GM19397 (cell line): ENCODE data around the gene MRPL54.
"Not testable (repeated sequence)": the region's sequence is repeated elsewhere in the genome, so short reads cannot be mapped to it uniquely, and the experiment has no call there.

Experiments
- ATAC-seq: cut with Tn5 transposase; IDR thresholded peaks from one replicate; pipeline ENCODE4 v1.9.1; 2021; ENCODE audit warnings: mild to moderate bottlenecking, moderate library complexity; ENCODE audit not compliant: unreplicated experiment

MRPL54 gene

GRCh38 chr19:3738477-3739220 lies 23.8 kb upstream of the MRPL54 start:
- ATAC-seq = no peak

DNA sequence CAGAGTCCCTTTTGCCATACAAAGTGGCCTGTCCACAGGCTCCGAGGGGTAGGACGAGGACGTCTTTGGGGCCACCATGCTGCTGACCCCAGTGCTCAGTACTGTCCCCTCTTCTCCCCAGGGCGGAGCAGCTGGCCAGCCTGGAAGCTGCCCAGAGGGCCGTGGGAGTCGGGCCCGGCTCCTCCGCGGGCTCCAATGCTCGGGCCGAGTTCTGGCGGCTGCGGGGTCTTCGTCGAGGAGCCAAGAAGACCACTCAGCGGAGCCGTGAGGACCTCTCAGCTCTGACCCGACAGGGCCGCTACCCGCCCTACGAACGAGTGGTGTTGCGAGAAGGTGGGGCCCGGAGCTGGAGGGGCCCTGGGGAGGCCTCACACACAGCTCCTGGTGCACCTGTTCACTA lies 22.1 kb upstream of the MRPL54 start:
- ATAC-seq = no peak

- no peak for ATAC-seq
Observed at GRCh38 chr19:3743486-3743885, 19.0 kb upstream of the MRPL54 start.

GRCh38 chr19:3745363-3746045 lies 17.0 kb upstream of the MRPL54 start:
- no peak for ATAC-seq

DNA sequence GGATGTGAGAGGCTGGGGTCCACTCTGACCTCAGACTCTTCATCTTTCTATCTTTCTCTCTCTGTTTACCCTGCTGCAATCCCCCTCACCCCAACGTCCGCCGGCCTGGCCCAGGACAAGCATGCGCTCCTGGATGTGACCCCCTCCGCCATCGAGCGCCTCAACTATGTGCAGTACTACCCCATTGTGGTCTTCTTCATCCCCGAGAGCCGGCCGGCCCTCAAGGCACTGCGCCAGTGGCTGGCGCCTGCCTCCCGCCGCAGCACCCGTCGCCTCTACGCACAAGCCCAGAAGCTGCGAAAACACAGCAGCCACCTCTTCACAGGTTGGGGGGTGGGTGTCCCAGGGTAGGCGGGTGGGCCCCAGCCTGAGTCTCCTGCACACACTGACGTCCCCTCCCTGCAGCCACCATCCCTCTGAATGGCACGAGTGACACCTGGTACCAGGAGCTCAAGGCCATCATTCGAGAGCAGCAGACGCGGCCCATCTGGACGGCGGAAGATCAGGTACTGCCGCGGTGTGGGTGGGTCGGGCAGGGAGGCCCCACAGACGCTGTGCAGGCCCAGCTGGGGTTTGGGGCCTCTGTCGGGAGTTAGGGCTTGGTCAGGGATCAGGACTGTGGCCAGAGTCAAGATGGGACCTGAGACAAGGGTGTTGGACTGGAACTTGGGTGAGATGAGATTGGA lies 16.0 kb upstream of the MRPL54 start:
- no peak for ATAC-seq

DNA sequence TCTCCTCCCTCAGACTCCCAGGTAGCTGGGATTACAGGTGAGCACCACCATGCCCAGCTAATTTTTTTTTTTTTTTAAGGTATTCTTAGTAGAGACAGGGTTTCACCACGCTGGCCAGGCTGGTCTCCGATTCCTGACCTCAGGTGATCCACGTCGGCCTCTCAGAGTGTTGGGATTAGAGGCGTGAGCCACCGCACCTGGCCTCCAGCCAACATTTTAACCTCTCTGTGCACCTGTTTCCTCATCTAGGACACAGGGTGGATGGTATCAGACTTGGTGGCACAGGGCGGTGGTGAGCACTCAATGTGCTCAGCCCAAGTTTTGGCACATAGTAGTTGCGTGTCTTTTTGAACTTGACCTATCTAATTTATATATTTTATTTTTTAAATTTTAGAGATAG lies 13.5 kb upstream of the MRPL54 start:
- no peak for ATAC-seq

DNA sequence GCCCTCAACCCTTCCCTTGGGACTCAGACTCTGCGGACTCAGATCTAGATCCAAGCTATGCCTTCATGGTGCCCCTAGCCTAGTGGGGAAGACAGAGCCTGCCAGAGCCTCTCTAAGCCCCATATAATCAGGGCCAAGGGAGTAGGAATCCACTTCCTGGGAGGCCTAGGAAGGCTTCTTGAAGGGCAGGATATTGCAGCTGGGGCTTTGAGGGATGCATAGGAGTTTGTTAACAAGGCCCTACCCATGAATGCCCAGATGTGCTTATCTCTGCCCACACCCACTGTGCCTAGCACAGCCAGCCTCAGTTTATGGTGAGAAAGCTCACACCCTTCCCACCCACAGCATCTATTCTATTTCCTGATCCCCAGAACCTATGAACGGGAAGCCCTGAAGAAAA lies 12.3 kb upstream of the MRPL54 start:
- ATAC-seq = no peak

DNA sequence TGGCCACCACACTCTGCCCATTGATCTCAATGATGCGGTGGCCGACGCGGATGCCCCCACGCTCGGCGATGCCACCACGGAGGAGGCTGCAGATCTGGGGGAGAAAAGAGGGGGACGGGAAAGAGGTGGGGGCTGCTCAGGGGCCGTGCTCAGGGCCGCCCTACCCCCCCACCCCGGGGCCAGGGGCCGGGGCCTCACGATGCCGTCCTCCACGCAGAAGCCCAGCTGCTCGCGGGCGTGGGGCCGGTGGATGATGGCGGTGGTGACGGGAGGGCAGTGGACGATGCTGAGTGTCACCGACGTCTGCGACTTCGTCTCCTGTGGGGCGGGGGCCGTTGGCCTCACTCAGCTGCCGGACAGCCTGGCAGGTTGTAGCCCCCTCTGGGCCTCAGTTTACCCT lies 11.2 kb upstream of the MRPL54 start:
- ATAC-seq = no peak

DNA sequence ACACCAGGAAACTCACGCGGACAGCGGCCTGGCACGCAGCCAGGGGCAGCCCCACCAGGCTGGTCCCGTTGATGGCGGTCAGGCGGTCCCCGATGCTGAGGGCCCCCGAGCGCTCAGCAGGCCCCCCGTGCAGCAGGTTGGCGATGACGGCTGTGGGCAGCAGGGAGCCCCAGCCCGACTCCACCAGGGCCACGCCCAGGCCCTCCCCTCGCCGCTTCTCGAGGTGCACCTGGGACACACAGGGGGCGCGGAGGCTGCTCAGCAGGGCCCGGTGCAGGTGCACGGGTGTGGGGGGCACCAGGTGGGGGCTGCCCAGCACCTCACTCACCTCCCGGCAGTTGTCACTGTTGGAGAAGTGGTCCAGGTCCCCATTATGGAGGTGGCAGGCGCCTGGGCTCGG lies 10.0 kb upstream of the MRPL54 start:
- no peak for ATAC-seq

- no peak for ATAC-seq
Observed at GRCh38 chr19:3753631-3754410, 8.7 kb upstream of the MRPL54 start.

DNA sequence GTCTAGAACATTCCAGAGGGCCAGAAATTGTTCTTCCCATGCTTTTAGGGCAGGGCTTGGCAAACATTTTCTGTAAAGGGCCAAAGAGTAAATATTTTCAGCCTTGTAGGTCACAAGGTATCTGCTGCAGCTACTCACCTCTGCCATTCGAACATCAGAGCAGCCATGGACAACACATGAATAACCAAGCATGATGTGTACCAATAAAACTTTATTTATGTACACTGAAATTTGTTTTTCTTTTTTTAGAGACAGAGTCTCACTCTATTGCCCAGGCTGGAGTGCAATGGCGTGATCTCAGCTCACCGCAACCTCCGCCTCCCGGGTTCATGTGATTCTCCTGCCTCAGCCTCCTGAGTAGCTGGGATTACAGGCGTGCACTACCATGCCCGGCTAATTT lies 4.8 kb upstream of the MRPL54 start:
- not testable (repeated sequence) for ATAC-seq

DNA sequence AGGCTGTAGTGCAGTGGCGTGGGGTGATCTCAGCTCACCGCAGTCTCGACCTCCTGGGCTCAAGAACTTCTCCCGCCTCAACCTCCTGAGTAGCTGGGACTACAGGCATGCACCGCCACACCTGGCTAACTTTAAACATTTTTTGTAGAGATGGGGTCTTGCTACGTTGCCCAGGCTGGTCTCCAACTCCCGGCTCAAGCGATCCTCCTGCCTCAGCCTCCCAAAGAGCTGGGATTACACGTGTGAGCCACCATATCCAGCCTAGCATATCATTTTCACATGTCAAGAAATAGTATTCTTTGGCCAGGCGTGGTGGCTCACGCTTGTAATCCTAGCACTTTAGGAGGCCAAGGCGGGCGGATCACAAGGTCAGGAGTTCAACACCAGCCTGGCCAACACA lies 4.2 kb upstream of the MRPL54 start:
- ATAC-seq = not testable (repeated sequence)

DNA sequence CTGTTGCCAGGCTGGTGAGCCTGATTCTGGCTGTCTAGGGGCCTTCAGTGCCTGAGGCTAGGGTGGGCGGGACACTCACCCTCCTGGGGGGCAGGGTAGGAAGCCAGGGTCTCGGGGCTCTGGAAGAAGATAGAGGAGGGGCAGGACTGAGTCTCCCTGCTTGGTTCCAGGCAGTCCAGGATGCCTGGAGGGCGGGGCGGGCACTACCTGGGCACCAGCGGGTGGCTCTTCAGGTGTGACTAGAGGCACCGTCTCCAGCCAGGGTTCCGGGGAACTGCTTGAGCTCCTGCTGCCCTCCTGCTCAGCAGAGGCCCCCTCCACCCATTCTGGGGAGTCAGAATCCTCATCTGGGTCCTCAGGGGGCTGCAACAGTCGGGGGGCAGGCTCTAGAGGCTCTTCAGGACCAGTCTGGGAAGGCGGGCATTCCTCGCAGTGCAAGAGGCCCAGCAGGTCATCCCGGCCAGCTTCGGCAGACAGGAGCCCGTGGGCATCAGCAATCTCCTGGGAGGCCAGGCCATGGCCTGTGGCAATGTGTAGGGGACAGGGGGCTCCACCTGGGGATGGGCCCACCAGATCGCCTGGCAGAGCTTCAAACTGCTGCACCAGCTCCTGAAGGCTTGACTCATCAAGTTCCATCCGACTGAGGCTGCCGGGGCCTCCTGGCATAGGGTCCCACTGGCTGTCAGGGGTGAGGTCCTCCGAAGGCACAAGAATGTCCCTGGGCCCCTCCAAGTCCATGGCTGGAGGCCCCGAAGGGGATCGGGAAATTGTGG lies 2.8 kb upstream of the MRPL54 start:
- ATAC-seq = no peak

GRCh38 chr19:3760871-3761361 lies 1.6 kb upstream of the MRPL54 start:
- ATAC-seq = no peak

- ATAC-seq = peak; percentile 51
Observed at GRCh38 chr19:3761382-3762129, 926 bp upstream of the MRPL54 start, which contains the start of gene APBA3. APBA3 (minus strand) TSS chr19:3761692; CDS start chr19:3760264, 1,428 bp downstream.

DNA sequence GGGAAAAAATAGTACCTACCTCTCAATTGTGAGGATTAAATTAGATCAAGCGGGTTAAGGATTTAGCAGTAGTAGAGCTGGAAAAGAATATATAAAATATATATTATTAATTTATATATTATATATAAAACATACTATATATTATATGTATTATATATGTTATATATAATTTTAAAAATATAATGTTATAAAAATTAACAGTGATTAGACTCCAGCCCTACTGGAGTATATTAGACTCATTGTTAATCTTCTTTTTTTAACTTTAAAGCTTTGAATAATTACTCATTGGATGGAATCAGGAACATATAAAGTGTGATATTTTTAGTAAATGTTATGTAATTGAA lies 380 bp upstream of the MRPL54 start:
- no peak for ATAC-seq

DNA sequence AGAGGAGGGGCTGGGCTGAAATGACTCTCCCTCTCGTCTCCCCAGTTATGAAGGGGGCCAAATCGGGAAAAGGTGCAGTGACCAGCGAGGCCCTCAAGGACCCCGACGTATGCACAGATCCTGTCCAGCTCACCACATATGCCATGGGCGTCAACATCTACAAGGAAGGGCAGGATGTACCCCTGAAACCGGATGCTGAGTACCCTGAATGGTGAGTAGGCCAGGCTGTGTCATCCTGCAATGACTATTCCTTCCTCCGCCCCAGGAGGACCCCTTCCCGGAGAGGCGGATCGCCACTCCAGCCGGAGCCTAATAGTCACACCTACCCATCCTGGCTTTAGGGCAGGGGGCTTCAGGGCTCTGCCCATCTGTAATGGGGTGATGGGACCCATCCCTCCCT lies 2.6 kb downstream of the MRPL54 start:
- ATAC-seq = no peak

DNA sequence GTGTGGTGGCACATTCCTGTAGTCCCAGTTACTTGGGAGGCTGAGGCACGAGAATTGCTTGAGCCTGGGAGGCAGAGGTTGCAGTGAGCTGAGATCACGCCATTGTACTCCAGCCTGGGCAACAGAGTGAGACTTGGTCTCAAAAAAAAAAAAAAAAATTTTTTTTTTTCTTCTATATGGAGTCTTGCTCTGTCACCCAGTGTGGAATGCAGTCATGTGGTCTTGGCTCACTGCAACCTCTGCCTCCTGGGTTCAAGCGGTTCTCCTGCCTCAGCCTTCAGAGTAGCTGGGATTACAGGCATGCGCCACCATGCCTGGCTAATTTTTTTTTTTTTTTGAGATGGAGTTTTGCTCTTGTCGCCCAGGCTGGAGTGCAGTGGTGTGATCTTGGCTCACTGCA lies 3.3 kb downstream of the MRPL54 start:
- ATAC-seq = not testable (repeated sequence)

DNA sequence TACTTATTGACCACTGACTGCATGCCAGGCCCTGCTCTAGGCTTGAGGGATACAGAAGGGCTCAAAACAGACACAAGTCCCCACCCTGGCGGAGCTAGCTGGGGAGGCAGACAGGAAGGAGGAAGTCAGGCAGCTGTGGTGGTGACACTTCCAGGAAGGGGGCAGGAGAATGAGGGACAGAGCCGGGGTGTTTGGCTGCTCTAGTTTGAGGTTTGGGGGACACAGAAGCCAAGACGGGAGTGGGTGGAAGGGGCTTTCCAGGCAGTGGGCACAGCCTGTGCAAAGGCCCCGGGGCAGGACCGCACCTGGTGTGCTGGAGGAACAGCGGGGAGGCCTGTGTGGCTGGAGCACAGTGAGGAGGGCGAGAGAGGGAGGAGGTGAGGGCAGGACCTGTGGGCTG lies 4.0 kb downstream of the MRPL54 start:
- ATAC-seq = no peak

- ATAC-seq = no peak
Observed at GRCh38 chr19:3767050-3767449, 4.6 kb downstream of the MRPL54 start.
